Gastroesophageal sphincter (tissue), 4 donors: ENCODE results near the gene FHIT. TPM values are rescaled to one million over a fixed set of nuclear protein-coding genes. Genes with fewer than 3 reads are reported as not detected.

Experiments
- ATAC-seq: fragments of 150-250 bp; one replicate; pipeline ENCODE4 v1.9.1; 2016; ENCODE audit warnings: mild to moderate bottlenecking, moderate library complexity
- H3K27ac ChIP-seq, 4 donors: fragments of 200-600 bp; sonication (generic) in 3 of 4; 1 replicate in 3 of 4; 2 replicates in 1 of 4; pipeline ENCODE4 v1.5.1; 2016 to 2019
- H3K27me3 ChIP-seq: fragments of 200-600 bp; sonication (generic); one replicate; pipeline ENCODE4 v1.5.1; 2019
- H3K36me3 ChIP-seq, 2 donors: fragments of 200-600 bp; sonication (generic); one replicate each; pipeline ENCODE4 v1.5.1; 2019; ENCODE audit warnings: control low read depth in 1 of 2
- H3K4me1 ChIP-seq, 3 donors: fragments of 200-600 bp; sonication (generic); 1 replicate in 2 of 3; 2 replicates in 1 of 3; pipeline ENCODE4 v1.5.1; 2016 to 2019; ENCODE audit warnings: control low read depth in 2 of 3
- H3K4me3 ChIP-seq, 2 donors: fragments of 200-600 bp; sonication (generic); one replicate each; pipeline ENCODE4 v1.5.1; 2019; ENCODE audit warnings: mild to moderate bottlenecking in 1 of 2, moderate library complexity in 1 of 2
- H3K9me3 ChIP-seq, 3 donors: fragments of 200-600 bp; sonication (generic); one replicate each; pipeline ENCODE4 v1.5.1; 2017 to 2019; ENCODE audit warnings: control low read depth in 2 of 3
- CTCF ChIP-seq, 4 experiments: fragments of 200-600 bp in 2 of 4; fragments of 450-650 bp in 2 of 4; sonication (generic) in 1 of 4; IDR thresholded peaks; one replicate each; pipeline ENCODE4 v1.5.1; 2017 to 2019; ENCODE audit warnings: antibody characterized with exemption in 4 of 4, mild to moderate bottlenecking in 2 of 4, moderate library complexity in 2 of 4
- EP300 ChIP-seq: sonication (generic); formaldehyde crosslinking; IDR thresholded peaks from one replicate; pipeline ENCODE4 v1.6.1; 2017; ENCODE audit warnings: antibody characterized with exemption, mild to moderate bottlenecking
- POLR2A ChIP-seq, 2 donors: fragments of 450-650 bp; IDR thresholded peaks; one replicate each; pipeline ENCODE4 v1.6.1; 2017; ENCODE audit warnings: antibody characterized with exemption in 2 of 2, mild to moderate bottlenecking in 2 of 2, moderate library complexity in 1 of 2
- POLR2AphosphoS5 ChIP-seq: sonication (generic); formaldehyde crosslinking; IDR thresholded peaks from one replicate; pipeline ENCODE4 v1.6.1; 2017; ENCODE audit warnings: antibody characterized with exemption
- WGBS, 2 donors: methylation state at CpG; one replicate each; pipeline ENCODE4 v1.1.5; 2018; ENCODE audit warnings: low coverage in 1 of 2; 5-methylcytosine and 5-hydroxymethylcytosine counted together
- total RNA-seq, 4 donors: library from RNA; depleted of rRNA; stranded (reverse); fragments of >200 nt; gene quantifications; one replicate each; pipeline ENCODE4 v1.1.0, GENCODE V29; 2016

The FHIT gene
- total RNA-seq, 4 donors from 2014 or later: 1.4 to 7.3 (median 3.9) TPM

GRCh38 chr3:61158216-61158615, 93.0 kb downstream of the FHIT start:
- Histone ChIP-seq H3K27ac (no peak overlapping the region), H3K4me3 (no peak overlapping the region), H3K36me3 (no peaks in the 10 kb centered on the region), H3K9me3 (no peaks in the 10 kb centered on the region), H3K4me1 (peaks cover 0 to 6% (median 0%) of the 10 kb centered on the region in 3 donors), H3K27me3 (no peaks in the 10 kb centered on the region)
- WGBS, 2 donors: 69 to 80% methylated on average over 4 of the region's 4 CpGs
- TF ChIP-seq POLR2AphosphoS5 (no peak), CTCF (IDR thresholded peaks at IDR 0.05) (no peak), EP300 (no peak), POLR2A (IDR thresholded peaks at IDR 0.05) (no peak)
- ATAC-seq: no peak

- TF ChIP-seq EP300 (no peak), CTCF (IDR thresholded peaks at IDR 0.05) (no peak)
- ATAC-seq: no peak
- H3K9me3 ChIP-seq: no peaks in the 10 kb centered on the region
- no peaks in the 10 kb centered on the region for H3K27me3 ChIP-seq
- no peaks in the 10 kb centered on the region for H3K36me3 ChIP-seq
- H3K27ac ChIP-seq: no peak overlapping the region
- H3K4me1 ChIP-seq: peaks cover 0 to 6% (median 0%) of the 10 kb centered on the region in 3 donors
- no peak overlapping the region for H3K4me3 ChIP-seq
These were observed 93.8 kb downstream of the FHIT start for GRCh38 chr3:61157414-61157813.

GRCh38 chr3:61155701-61156292, 95.5 kb downstream of the FHIT start:
- no peaks in the 10 kb centered on the region for H3K9me3 ChIP-seq

GRCh38 chr3:61154457-61155198, 96.6 kb downstream of the FHIT start:
- H3K9me3 ChIP-seq: no peaks in the 10 kb centered on the region
- H3K36me3 ChIP-seq: no peaks in the 10 kb centered on the region
- WGBS, 2 donors: 71 to 75% methylated on average over 6 to 7 of the region's 7 CpGs
- ATAC-seq: no peak
- no peak overlapping the region for H3K4me3 ChIP-seq
- H3K27ac ChIP-seq: no peak overlapping the region
- peaks cover 0 to 6% (median 0%) of the 10 kb centered on the region in 3 donors for H3K4me1 ChIP-seq
- TF ChIP-seq EP300 (no peak), POLR2AphosphoS5 (no peak), POLR2A (IDR thresholded peaks at IDR 0.05) (no peak), CTCF (IDR thresholded peaks at IDR 0.05) (no peak)
- H3K27me3 ChIP-seq: no peaks in the 10 kb centered on the region

More at GRCh38 chr3:61155701-61156292, 95.5 kb downstream of the FHIT start:
- TF ChIP-seq EP300 (no peak), POLR2A (IDR thresholded peaks at IDR 0.05) (no peak), CTCF (IDR thresholded peaks at IDR 0.05) (no peak), POLR2AphosphoS5 (no peak)
- peaks cover 0 to 6% (median 0%) of the 10 kb centered on the region in 3 donors for H3K4me1 ChIP-seq
- no peak overlapping the region for H3K27ac ChIP-seq
- ATAC-seq: no peak
- no peaks in the 10 kb centered on the region for H3K27me3 ChIP-seq
- 59 to 80% methylated on average over 2 to 3 of the region's 3 CpGs for WGBS, 2 donors
- no peak overlapping the region for H3K4me3 ChIP-seq
- no peaks in the 10 kb centered on the region for H3K36me3 ChIP-seq

- peaks cover 0 to 6% (median 0%) of the 10 kb centered on the region in 3 donors for H3K4me1 ChIP-seq
- no peak overlapping the region for H3K4me3 ChIP-seq
- no peaks in the 10 kb centered on the region for H3K27me3 ChIP-seq
- WGBS, 2 donors: 69% methylated on average over 1 of the region's 1 CpG; no CpG with 5 or more reads in 1 of the 2 donors
- TF ChIP-seq EP300: no peak
- no peak for TF ChIP-seq POLR2AphosphoS5
- TF ChIP-seq CTCF (IDR thresholded peaks at IDR 0.05): no peak
- H3K36me3 ChIP-seq: no peaks in the 10 kb centered on the region
- no peak for ATAC-seq
- no peak overlapping the region for H3K27ac ChIP-seq
- H3K9me3 ChIP-seq: no peaks in the 10 kb centered on the region
These were observed 99.2 kb downstream of the FHIT start for GRCh38 chr3:61152071-61152470.
